LNCaP clone FGC (cell line): ENCODE measurements around the gene COX18.
A peak's percentile ranks its signal among the peaks of the same experiment; 100 is the strongest.

Experiments
- DNase-seq: peaks from one replicate; pipeline ENCODE4 v3.0.0-alpha.2; 2011; ENCODE audit warnings: low read depth
- H3K4me3 ChIP-seq: 2 replicates; pipeline ENCODE4 v1.5.1; 2011; ENCODE audit warnings: mild to moderate bottlenecking, low read depth, low read length, control low read depth
- TF ChIP-seq, protein P1 (sequence below): IDR thresholded peaks from 2 replicates; pipeline ENCODE4 v1.5.1; 2012; ENCODE audit warnings: mild to moderate bottlenecking; ENCODE audit not compliant: control insufficient read depth, insufficient read depth; ENCODE audit errors: extremely low read depth

The COX18 gene

DNA sequence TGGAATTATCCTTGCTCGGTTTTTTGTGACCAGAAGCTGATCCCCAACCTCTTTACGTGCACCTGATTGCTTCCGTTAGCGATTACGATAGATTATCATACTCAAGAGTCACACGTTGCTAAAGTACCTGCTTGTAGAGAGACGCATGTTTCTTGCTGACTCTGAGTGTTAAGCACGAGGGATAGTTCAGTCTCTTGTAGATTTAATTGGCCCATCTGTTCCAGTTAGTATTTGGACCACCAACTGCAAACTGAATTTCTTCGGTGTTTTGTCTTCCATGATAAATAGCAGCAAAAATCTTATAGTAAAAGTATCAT lies 516 bp upstream of the COX18 start:
- no peak for DNase-seq
- TF ChIP-seq, protein P1, sequence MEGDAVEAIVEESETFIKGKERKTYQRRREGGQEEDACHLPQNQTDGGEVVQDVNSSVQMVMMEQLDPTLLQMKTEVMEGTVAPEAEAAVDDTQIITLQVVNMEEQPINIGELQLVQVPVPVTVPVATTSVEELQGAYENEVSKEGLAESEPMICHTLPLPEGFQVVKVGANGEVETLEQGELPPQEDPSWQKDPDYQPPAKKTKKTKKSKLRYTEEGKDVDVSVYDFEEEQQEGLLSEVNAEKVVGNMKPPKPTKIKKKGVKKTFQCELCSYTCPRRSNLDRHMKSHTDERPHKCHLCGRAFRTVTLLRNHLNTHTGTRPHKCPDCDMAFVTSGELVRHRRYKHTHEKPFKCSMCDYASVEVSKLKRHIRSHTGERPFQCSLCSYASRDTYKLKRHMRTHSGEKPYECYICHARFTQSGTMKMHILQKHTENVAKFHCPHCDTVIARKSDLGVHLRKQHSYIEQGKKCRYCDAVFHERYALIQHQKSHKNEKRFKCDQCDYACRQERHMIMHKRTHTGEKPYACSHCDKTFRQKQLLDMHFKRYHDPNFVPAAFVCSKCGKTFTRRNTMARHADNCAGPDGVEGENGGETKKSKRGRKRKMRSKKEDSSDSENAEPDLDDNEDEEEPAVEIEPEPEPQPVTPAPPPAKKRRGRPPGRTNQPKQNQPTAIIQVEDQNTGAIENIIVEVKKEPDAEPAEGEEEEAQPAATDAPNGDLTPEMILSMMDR = no peak
- H3K4me3 ChIP-seq = peak overlapping the region; percentile 74

DNA sequence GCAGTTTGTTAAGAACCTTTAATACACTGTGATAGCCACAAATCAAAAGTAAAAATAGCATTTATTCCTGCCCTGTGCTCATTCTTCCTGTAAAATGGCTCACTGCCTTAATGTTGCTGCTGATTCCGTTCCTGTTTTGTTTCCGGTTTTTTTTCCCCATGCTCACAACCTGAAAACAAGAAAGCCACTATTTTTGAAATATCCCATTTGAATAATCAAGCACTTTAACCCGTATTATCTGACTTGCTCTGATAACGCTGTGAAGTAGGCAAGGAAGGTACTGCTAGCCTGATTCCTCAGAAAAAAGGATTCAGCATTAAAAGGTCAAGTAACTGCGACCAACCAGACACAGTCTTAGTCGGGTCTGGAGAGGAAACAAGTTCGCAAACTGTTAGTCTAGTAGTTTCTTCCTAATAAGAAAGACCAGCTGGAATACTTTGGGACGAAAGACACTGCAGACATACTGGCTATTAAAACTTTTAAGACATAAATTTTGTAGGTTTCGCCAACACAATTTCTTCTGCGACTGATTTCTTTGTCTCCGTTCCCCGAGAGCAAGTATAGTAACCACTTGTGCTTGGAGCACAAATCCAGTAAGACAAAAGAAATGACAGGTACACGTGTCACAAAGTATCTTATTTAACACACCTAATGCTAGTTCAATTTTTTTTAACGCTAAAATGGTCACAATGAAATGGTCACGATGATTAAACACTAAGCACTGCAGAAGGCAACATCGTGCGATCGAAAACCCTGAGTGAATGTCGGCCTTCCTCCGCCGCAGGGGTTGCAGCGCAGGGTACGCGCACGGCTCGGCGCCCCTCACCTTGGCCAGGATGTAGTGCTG lies 802 bp downstream of the COX18 start:
- TF ChIP-seq, protein P1 = no peak
- H3K4me3 ChIP-seq = peak overlapping the region; percentile 74
- peak; percentile 8 for DNase-seq

- DNase-seq = peak; percentile 2
Measured at GRCh38 chr4:73067971-73068394, 1.5 kb downstream of the COX18 start.

GRCh38 chr4:73066928-73067327 lies 2.6 kb downstream of the COX18 start:
- peak; percentile 49 for DNase-seq
- TF ChIP-seq, protein P1 = no peak
- no peak overlapping the region for H3K4me3 ChIP-seq

More at GRCh38 chr4:73067971-73068394, 1.5 kb downstream of the COX18 start:
- peak overlapping the region; percentile 74 for H3K4me3 ChIP-seq
- TF ChIP-seq, protein P1 = no peak

DNA sequence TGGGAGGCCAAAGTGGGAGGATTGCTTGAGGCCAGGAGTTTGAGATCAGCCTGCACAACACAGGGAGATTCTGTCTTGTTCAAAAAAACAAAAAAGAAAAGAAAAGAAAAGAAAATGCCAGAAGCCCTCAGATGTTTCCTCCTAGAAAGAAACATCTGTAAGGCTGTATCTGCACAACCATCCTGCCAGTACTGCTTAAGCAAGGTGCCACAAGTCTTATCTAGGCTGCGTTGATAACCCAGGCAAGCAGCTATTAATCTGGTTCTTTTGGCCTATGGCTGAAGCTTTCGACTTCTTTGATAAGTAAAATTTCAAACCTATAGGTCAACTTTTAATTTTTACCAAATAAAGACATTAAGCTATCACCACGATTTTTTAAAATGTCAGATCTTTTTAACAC lies 3.1 kb downstream of the COX18 start:
- H3K4me3 ChIP-seq = no peak overlapping the region
- DNase-seq = no peak
- TF ChIP-seq, protein P1 = no peak

DNA sequence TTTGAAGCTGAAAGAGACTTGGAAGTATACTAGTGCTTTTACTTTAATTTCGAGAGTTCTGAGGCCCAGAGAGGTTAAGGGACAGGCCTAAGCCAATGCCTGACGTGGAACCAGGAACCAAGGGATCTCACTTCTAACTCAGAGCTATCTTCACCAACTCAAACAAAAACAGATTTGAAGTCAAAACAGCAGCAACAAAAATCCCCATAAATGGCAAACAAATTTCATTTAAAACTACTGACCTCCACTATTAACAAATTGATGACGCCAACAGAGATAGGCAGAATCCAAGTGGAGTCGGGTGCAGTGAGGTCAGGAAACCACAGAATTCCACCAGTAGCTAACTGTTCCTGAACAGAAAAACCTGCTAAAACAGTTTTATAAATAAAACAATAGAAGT lies 5.0 kb downstream of the COX18 start:
- H3K4me3 ChIP-seq = no peak overlapping the region
- TF ChIP-seq, protein P1 = no peak
- no peak for DNase-seq
